CD4-positive, alpha-beta T cell treated with Interleukin-4 for 4 hours (primary cell): ENCODE measurements around the gene PLXNB3.
A peak's percentile ranks its signal among the peaks of the same experiment; 100 is the strongest.
"Not testable (repeated sequence)": the region's sequence is repeated elsewhere in the genome, so short reads cannot be mapped to it uniquely, and the experiment has no call there.

Experiments
- DNase-seq: peaks from one replicate; pipeline ENCODE4 v3.0.0-alpha.2; 2020

Gene PLXNB3

DNA sequence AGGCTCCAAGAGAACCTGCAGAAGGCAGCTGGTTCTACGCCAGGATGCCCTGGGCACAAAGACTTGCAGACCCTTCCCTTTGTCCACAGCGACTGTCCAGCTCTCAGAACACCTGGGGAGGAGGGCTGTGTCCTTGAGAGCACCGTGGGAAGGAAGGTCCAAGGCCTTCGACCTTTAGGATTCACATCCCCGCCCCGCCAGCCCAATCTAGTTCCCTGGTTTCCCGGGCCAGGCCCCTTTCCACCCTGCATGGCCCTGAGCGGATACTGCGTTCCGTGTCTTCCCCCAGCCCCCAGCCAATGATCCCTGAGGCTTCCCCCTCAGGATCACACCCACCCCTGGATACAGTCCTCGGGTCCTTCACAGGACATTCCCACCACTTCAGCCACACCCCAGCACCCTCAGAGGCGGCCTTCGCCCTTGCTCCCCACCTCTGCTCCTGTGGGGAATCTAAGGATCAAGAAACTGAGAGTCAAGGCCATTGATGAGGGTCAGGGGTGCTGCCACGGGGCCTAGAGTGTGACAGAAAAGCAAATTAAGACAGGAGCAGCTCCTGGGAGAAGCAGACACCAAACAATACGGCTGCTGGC lies 30.3 kb upstream of the PLXNB3 start:
- DNase-seq, result no peak

- DNase-seq, result no peak
Observed at GRCh38 chrX:153734871-153735270, 29.2 kb upstream of the PLXNB3 start.

DNA sequence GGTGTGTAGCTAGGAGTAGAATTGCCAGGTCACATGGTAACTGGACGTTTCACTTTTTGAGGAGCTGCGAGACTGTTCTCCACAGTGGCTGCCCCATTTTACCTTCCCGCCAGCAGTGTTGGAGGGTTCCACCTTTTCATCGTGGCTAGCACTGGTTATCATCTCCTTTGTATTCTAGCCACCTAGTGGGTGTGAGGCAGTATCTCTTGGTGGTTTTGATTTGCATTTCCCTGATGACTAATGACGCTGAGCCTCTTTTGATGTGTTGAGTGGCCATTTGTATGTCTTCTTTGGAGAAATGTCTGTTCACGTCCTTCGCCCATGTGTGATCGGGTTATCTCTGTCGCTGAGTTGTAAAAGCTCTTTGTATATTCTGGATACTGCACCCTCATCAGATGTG lies 28.8 kb upstream of the PLXNB3 start:
- peak; percentile 40 for DNase-seq

GRCh38 chrX:153736071-153736820 lies 27.8 kb upstream of the PLXNB3 start:
- no peak for DNase-seq

- no peak for DNase-seq
Observed at GRCh38 chrX:153736871-153737441, 27.1 kb upstream of the PLXNB3 start.

DNA sequence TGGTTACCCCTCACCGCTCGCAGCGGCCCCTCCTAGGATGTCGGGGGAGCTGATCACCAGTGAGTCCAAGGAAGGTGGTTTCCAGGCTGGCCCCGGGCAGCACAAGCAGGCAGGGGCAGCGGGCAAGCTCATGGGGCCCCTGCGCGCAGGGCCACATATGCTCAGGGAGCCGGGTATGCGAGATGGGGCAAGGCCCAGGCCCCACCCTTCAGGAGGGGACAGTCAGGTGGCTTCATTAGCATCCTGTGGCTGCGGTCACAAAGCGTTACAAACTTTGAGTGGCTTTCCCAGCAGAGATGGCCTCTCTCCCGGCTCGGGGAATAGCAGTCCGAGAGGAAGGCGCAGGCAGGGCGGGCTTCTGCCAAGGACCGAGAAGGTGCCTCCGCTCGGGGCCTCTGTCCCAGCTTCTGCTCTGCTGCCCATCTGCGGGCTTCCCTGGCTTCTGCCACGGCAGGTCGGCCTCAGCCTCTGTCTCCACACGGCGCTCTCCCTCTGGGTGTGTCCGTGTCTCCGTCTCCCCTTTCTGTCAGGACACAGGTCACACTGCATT lies 25.9 kb upstream of the PLXNB3 start:
- DNase-seq, result no peak

DNA sequence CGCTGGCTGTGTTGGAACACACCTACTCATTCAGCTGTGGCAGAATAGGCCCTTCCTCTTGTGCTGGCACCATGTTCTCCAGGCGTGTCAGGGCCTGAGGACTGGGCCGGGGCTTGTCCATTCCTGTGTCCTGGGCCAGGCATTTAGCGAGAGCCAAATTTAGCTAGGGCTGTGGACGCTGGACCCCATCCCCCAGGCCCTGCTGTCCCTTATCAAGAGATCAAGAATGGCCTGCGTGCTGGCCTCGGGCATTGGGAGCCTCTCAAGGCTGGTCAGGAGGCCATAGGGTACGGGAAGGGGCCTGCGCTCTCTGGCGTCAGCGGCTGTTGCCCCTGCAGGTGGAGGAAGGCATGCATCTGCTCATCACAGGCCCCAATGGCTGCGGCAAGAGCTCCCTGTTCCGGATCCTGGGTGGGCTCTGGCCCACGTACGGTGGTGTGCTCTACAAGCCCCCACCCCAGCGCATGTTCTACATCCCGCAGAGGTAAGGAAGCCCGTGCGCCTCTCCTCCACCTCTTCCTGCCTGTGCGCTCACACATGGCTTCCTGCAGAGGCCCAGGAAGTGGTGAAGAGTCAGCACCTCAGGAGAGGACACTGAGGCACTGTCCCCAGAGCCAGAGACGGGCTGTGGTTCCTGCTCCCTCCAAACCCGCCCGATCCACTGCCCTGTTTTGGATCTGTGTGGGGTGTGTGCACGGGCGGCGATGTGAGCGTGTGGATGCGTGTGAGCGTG lies 24.1 kb upstream of the PLXNB3 start:
- DNase-seq, result no peak

DNA sequence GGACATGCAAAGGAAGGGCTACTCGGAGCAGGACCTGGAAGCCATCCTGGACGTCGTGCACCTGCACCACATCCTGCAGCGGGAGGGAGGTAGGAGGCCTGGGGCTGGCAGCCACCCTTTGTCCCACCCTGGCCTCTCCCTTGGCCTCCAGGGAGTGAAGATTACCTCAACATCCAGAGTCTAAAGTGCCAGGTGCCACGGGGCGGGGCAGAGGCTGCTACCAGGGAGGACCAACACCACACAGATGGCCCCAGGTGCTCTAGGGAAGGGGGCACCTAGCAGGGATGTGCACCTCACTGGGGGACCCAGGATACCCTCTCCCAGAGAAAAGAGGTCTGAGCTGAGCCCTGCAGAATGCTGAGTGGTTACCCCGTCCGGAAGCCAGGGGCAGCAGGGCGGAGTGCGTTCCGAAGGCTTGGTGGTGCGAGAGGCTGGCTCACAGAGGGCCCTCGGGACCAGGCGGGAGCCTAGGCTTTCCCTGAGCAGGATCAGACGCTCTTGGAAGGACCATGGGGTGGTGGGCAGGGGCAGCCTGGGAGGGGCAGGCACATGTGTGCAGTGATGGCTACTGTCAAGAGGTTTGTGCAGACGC lies 23.3 kb upstream of the PLXNB3 start:
- no peak for DNase-seq

- no peak for DNase-seq
Observed at GRCh38 chrX:153741446-153741845, 22.6 kb upstream of the PLXNB3 start.

DNA sequence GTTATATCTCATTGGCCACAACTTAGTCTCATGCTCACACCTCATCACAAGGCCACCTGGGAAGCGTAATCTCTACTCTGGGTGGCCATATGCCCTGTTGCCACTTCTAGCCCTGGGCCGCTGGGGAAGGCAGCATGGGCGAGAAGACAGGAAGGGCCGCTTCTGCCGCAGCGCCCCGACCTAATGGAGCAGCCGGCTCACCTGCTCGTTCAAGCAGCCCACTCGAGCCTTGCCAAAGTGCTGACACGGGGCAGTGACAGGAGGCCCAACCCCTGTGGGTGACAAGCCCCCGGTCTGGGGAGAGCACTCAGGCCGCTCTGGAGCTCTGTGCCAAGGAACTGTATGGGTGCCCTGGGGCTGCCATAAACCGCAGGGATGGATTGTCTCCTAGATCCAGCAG lies 21.9 kb upstream of the PLXNB3 start:
- not testable (repeated sequence) for DNase-seq

DNA sequence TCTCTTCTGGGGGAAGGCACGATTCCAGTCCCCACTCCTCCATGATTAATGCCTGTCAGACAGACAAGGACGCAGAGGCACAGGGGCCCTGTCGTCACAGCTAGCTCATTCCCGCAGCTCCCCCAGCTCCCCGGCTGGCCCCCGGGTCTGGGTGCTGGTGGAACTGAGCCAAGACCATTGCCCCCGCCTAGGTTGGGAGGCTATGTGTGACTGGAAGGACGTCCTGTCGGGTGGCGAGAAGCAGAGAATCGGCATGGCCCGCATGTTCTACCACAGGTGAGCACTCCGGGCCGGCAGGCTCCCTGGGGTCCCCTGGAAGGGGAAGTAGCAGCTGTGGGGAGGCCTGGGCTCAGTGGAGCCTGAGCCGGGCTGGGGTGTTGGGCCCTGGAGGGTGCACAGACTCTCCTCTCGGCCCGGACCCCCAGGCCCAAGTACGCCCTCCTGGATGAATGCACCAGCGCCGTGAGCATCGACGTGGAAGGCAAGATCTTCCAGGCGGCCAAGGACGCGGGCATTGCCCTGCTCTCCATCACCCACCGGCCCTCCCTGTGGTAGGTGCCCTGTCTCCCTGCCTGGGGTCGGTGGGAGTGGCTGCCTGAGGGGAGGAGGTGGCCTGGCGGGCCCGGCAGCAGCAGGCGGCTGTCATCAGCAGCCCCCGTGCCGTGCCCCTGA lies 21.1 kb upstream of the PLXNB3 start:
- DNase-seq, result not testable (repeated sequence)

DNA sequence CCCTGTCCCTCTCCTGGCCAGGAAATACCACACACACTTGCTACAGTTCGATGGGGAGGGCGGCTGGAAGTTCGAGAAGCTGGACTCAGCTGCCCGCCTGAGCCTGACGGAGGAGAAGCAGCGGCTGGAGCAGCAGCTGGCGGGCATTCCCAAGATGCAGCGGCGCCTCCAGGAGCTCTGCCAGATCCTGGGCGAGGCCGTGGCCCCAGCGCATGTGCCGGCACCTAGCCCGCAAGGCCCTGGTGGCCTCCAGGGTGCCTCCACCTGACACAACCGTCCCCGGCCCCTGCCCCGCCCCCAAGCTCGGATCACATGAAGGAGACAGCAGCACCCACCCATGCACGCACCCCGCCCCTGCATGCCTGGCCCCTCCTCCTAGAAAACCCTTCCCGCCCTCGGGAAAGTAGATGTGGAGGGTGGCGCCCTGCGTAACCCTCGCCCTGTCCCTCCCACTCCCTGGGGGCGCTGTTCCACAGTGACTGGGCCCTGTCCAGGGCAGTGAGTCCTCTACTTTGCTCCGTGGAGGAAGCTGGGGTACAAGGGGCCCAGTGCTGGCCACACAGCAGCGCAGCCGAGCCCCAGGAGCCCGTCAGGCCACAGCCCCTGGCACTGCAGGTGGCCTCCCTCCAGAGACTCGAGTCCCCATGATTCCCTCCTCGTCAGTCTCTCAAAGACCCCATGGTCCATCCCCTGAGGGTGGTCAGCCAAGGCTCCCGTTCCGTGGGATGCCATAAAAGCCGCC lies 20.4 kb upstream of the PLXNB3 start:
- not testable (repeated sequence) for DNase-seq

DNA sequence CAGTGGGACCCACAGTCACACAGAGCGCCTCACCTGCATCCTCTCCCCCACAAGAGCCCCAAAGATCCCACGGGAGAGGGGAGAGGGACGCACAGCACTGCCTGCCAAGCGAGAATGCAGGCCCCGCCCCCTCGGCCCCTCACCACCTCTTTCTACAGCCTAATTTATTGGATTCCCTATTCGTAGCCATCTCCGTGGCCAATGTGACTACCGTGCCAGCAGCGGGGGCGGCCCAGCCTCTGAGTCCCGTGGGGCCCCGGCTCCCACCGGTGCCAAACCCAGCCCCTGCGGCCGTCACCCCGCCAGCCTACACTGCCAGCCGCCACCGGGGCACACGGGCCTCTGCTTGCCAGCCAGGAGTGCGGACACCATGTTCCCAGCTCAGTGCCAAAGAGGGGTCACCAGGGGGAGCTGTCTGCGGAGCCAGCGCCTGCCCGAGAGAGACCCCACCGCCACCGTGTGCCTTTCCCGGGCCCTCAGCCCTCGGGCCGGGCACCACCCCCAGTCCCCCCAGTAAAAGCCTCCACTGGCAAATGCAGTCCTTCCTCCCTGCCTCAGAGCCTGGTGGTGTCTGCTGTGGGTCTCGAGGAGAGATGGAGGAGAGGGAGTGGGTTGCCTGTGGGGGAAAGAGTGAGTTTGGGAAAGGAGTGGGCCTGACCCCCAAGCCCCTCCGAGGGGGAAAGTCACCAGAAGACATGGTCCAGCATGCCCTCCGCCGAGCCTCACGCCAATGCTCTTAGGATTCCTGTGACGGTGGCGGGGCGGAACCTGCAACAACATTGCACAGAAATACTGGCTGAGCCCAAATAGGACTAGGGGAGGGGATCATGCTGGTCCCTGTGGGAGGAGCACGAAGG lies 19.6 kb upstream of the PLXNB3 start:
- no peak for DNase-seq

GRCh38 chrX:153745067-153745433 lies 19.0 kb upstream of the PLXNB3 start:
- DNase-seq, result not testable (repeated sequence)

DNA sequence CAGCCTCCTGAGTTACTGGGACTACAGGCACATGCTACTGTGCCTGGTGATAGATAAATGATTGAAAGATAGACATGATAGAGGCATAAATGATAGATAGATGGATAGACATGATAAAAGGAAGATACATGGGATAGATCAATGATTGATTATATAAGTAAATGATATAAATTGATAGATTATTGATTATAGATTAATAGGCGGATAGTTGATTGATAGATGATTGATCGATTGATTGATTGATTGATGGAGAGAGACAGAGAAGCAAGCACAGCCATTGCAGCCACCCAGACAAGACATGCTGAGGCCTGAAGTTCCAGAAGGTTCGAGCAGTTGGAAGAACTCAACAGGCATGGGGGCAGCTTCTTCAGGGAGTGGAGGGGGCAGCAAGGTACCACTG lies 17.7 kb upstream of the PLXNB3 start:
- no peak for DNase-seq

DNA sequence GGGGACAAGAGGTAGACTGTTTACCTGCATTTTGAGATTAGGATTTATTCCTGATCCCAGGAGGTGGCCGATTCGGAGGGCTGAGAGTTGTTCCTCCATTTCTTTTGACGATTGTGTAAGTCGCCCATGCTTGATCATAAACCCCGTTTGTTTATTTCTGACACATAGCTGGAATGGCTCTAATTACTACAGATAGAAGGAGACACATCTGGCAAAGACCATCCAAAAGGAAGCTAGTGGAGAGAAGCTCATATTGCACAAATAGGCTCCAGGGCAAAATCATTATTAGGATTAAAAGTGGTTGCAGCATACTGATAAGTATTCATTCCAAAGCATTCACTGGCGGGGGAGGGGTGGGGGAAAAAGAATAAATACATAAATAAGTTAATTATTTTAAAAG lies 17.1 kb upstream of the PLXNB3 start:
- DNase-seq, result not testable (repeated sequence)

DNA sequence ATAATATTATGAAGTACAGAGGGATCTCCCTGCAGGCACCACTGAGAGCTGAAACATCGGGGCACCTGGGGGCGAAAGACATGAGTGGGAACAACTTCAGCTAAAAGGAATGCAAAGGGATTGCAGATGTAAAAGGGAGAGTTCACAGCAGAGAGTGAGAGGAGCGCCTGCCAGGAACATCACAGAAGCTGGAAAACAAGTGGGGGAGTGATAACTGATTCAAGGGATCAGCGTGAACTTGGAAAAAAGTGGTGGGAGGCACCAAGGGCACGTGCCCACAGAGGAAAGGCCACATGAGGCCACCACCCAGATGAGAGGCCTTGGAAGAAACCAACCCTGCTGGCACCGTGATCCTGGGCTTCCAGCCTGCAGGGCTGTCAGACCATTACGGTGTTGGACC lies 15.0 kb upstream of the PLXNB3 start:
- DNase-seq, result not testable (repeated sequence)

DNA sequence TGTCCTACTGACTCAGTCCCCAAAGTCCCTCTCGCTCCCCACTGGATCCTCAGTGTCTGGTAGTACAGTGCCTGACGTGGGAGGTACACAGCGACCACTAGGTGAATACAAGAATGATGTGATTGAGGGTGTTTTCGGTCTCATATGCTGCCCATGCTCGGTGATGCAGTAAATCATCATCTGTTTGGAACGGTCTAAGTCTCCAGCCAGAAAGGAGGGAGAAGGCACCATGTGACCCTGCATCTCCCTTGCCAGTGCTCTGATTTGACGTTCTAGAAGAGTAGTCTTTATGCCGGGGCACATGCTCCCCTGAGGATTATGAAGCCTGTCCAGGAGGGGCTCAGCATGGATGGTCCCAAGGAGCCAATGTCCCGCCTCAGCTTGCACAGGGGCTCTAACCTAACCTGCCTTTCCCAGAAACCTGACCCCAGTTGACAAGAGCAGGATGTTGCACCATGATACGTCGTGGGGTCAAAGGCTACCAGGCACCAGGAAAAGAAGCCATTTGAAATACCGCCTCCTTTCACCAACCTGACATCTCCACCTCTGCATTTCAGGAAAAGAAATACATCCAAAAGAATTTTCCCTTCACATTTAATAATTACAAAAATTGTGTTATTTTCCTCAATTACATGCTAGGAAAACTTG lies 13.8 kb upstream of the PLXNB3 start:
- no peak for DNase-seq

DNA sequence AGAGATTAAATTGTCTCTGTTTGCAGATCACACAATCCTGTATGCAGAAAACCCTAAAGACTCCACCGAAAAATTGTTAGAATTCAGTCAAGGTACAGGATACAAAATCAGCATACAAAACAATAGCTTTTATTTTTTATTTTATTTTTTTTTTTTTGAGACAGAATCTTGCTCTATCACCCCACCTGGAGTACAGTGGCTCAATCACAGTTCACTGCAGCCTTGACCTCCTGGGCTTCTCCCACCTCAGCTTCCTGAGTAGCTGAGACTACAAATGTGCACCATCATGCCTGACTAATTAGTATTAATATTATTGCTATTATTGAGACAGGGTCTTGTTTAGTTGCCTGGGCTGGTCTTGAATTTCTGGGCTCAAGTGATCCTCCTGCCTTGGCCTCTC lies 8.9 kb upstream of the PLXNB3 start:
- no peak for DNase-seq

GRCh38 chrX:153761863-153762262 lies 2.2 kb upstream of the PLXNB3 start:
- no peak for DNase-seq
